ENCODE measurements around the gene GSTCD.
"Not testable (repeated sequence)": the region's sequence is repeated elsewhere in the genome, so short reads cannot be mapped to it uniquely, and the experiment has no call there.

The GSTCD gene

GRCh38 chr4:105840426-105841174, 132.0 kb downstream of the GSTCD start:
- H3K27ac ChIP-seq (ENCODE audit: low read depth, low read length) = no peak overlapping the region
- no peaks in the 10 kb centered on the region for H3K4me1 ChIP-seq (ENCODE audit: control insufficient read depth, insufficient read depth, low read length)
- no peaks in the 10 kb centered on the region for H3K9me3 ChIP-seq (ENCODE audit: control insufficient read depth, insufficient read depth, low read depth, low read length)
- no peaks in the 10 kb centered on the region for H3K27me3 ChIP-seq (ENCODE audit: control insufficient read depth, insufficient read depth, low read length)
- H3K4me3 ChIP-seq (ENCODE audit: low read depth, low read length) = no peak overlapping the region
- no peak overlapping the region for H3K9ac ChIP-seq (ENCODE audit: low read length)
- H3K36me3 ChIP-seq (ENCODE audit: control insufficient read depth, insufficient read depth, low read length) = peaks cover 24% of the 10 kb centered on the region

- H3K9me3 ChIP-seq (ENCODE audit: control insufficient read depth, insufficient read depth, low read depth, low read length) = no peaks in the 10 kb centered on the region
Observed at GRCh38 chr4:105843941-105844340, 135.4 kb downstream of the GSTCD start.

GRCh38 chr4:105845559-105845958, 137.0 kb downstream of the GSTCD start:
- Histone ChIP-seq H3K9ac (ENCODE audit: low read length) (no peak overlapping the region), H3K9me3 (ENCODE audit: control insufficient read depth, insufficient read depth, low read depth, low read length) (no peaks in the 10 kb centered on the region), H3K36me3 (ENCODE audit: control insufficient read depth, insufficient read depth, low read length) (peaks cover 19% of the 10 kb centered on the region), H3K4me3 (ENCODE audit: low read depth, low read length) (no peak overlapping the region), H3K27me3 (ENCODE audit: control insufficient read depth, insufficient read depth, low read length) (no peaks in the 10 kb centered on the region), H3K4me1 (ENCODE audit: control insufficient read depth, insufficient read depth, low read length) (no peaks in the 10 kb centered on the region), H3K27ac (ENCODE audit: low read depth, low read length) (no peak overlapping the region)

More at GRCh38 chr4:105843941-105844340, 135.4 kb downstream of the GSTCD start:
- Histone ChIP-seq H3K9ac (ENCODE audit: low read length) (no peak overlapping the region), H3K27me3 (ENCODE audit: control insufficient read depth, insufficient read depth, low read length) (no peaks in the 10 kb centered on the region), H3K4me3 (ENCODE audit: low read depth, low read length) (no peak overlapping the region), H3K4me1 (ENCODE audit: control insufficient read depth, insufficient read depth, low read length) (no peaks in the 10 kb centered on the region), H3K36me3 (ENCODE audit: control insufficient read depth, insufficient read depth, low read length) (peaks cover 17% of the 10 kb centered on the region), H3K27ac (ENCODE audit: low read depth, low read length) (no peak overlapping the region)

DNA sequence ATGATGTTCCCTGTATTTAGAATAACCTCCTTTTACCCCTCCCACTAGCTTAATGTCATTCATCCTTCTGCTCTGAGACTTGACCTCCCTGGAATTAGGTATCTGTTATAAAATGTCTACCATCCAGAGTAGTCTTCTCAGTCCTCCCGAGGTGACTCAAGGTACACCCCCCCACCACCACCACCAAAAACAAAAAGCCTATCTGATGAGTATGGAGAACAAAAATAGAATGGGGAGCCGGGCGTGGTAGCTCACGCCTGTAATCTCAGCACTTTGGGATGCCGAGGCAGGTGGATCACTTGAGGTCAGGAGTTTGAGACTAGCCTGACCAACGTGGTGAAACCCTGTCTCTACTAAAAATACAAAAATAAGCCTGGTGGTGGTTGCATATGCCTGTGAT, 139.8 kb downstream of the GSTCD start:
- not testable (repeated sequence) for H3K4me1 ChIP-seq (ENCODE audit: control insufficient read depth, insufficient read depth, low read length); H3K27me3 ChIP-seq (ENCODE audit: control insufficient read depth, insufficient read depth, low read length); H3K4me3 ChIP-seq (ENCODE audit: low read depth, low read length); H3K9me3 ChIP-seq (ENCODE audit: control insufficient read depth, insufficient read depth, low read depth, low read length); H3K27ac ChIP-seq (ENCODE audit: low read depth, low read length); H3K9ac ChIP-seq (ENCODE audit: low read length)
- peaks cover 10% of the 10 kb centered on the region for H3K36me3 ChIP-seq (ENCODE audit: control insufficient read depth, insufficient read depth, low read length)

- no peaks in the 10 kb centered on the region for H3K27me3 ChIP-seq (ENCODE audit: control insufficient read depth, insufficient read depth, low read length)
- H3K36me3 ChIP-seq (ENCODE audit: control insufficient read depth, insufficient read depth, low read length) = 0 out of 2 replicates have a peak, but pooled peaks cover 4% of the 10 kb centered on the region
- H3K9ac ChIP-seq (ENCODE audit: low read length) = no peak overlapping the region
- no peaks in the 10 kb centered on the region for H3K4me1 ChIP-seq (ENCODE audit: control insufficient read depth, insufficient read depth, low read length)
- no peak overlapping the region for H3K4me3 ChIP-seq (ENCODE audit: low read depth, low read length)
- no peaks in the 10 kb centered on the region for H3K9me3 ChIP-seq (ENCODE audit: control insufficient read depth, insufficient read depth, low read depth, low read length)
- no peak overlapping the region for H3K27ac ChIP-seq (ENCODE audit: low read depth, low read length)
Observed at GRCh38 chr4:105851196-105851595, 142.6 kb downstream of the GSTCD start.

GRCh38 chr4:105852230-105852629, 143.6 kb downstream of the GSTCD start:
- not testable (repeated sequence) for H3K9me3 ChIP-seq (ENCODE audit: control insufficient read depth, insufficient read depth, low read depth, low read length); H3K4me3 ChIP-seq (ENCODE audit: low read depth, low read length); H3K4me1 ChIP-seq (ENCODE audit: control insufficient read depth, insufficient read depth, low read length); H3K9ac ChIP-seq (ENCODE audit: low read length); H3K27ac ChIP-seq (ENCODE audit: low read depth, low read length); H3K36me3 ChIP-seq (ENCODE audit: control insufficient read depth, insufficient read depth, low read length); H3K27me3 ChIP-seq (ENCODE audit: control insufficient read depth, insufficient read depth, low read length)

DNA sequence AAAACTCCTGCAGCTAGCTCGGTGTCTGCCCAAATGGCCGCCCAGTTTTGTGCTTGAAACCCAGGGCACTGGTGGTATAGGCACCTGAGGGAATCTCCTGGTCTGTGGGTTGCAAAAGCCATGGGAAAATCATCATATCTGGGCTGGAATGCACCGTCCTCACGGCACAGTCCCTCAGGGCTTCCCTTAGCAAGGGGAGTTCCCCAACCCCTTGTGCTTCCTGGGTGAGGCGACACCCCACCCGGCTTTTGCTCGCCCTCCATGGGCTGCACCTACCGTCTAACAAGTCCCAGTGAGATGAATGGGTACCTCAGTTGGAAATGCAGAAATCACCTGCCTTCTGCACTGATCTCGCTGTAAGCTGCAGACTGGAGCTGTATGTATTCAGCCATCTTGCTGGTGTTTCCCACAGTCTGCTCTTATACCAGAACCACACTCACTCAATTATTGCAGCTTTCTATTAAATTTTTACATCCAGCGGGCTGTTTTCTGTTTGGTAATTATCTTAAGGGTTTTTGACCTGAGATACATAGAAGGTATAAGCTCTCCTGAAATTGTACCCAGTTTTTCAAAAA, 150.0 kb downstream of the GSTCD start:
- no peaks in the 10 kb centered on the region for H3K4me1 ChIP-seq (ENCODE audit: control insufficient read depth, insufficient read depth, low read length)
- no peaks in the 10 kb centered on the region for H3K36me3 ChIP-seq (ENCODE audit: control insufficient read depth, insufficient read depth, low read length)
- H3K9me3 ChIP-seq (ENCODE audit: control insufficient read depth, insufficient read depth, low read depth, low read length) = peaks cover 20% of the 10 kb centered on the region
- no peak overlapping the region for H3K9ac ChIP-seq (ENCODE audit: low read length)
- H3K27ac ChIP-seq (ENCODE audit: low read depth, low read length) = no peak overlapping the region
- no peak overlapping the region for H3K4me3 ChIP-seq (ENCODE audit: low read depth, low read length)
- no peaks in the 10 kb centered on the region for H3K27me3 ChIP-seq (ENCODE audit: control insufficient read depth, insufficient read depth, low read length)

- no peaks in the 10 kb centered on the region for H3K36me3 ChIP-seq (ENCODE audit: control insufficient read depth, insufficient read depth, low read length)
- peaks cover 20% of the 10 kb centered on the region for H3K9me3 ChIP-seq (ENCODE audit: control insufficient read depth, insufficient read depth, low read depth, low read length)
- H3K4me1 ChIP-seq (ENCODE audit: control insufficient read depth, insufficient read depth, low read length) = no peaks in the 10 kb centered on the region
- no peak overlapping the region for H3K4me3 ChIP-seq (ENCODE audit: low read depth, low read length)
- H3K9ac ChIP-seq (ENCODE audit: low read length) = no peak overlapping the region
- H3K27me3 ChIP-seq (ENCODE audit: control insufficient read depth, insufficient read depth, low read length) = no peaks in the 10 kb centered on the region
- H3K27ac ChIP-seq (ENCODE audit: low read depth, low read length) = no peak overlapping the region
Observed at GRCh38 chr4:105859233-105859632, 150.6 kb downstream of the GSTCD start.

- Histone ChIP-seq H3K27ac (ENCODE audit: low read depth, low read length) (no peak overlapping the region), H3K27me3 (ENCODE audit: control insufficient read depth, insufficient read depth, low read length) (no peaks in the 10 kb centered on the region), H3K36me3 (ENCODE audit: control insufficient read depth, insufficient read depth, low read length) (no peaks in the 10 kb centered on the region), H3K9me3 (ENCODE audit: control insufficient read depth, insufficient read depth, low read depth, low read length) (no peaks in the 10 kb centered on the region), H3K4me3 (ENCODE audit: low read depth, low read length) (no peak overlapping the region), H3K9ac (ENCODE audit: low read length) (no peak overlapping the region), H3K4me1 (ENCODE audit: control insufficient read depth, insufficient read depth, low read length) (peaks cover 11% of the 10 kb centered on the region; the same call in 1 of the 2 replicates)
Observed at GRCh38 chr4:105870963-105871362, 162.4 kb downstream of the GSTCD start.

GRCh38 chr4:105871997-105872396, 163.4 kb downstream of the GSTCD start:
- Histone ChIP-seq H3K9me3 (ENCODE audit: control insufficient read depth, insufficient read depth, low read depth, low read length) (no peaks in the 10 kb centered on the region), H3K27ac (ENCODE audit: low read depth, low read length) (no peak overlapping the region), H3K36me3 (ENCODE audit: control insufficient read depth, insufficient read depth, low read length) (no peaks in the 10 kb centered on the region), H3K27me3 (ENCODE audit: control insufficient read depth, insufficient read depth, low read length) (no peaks in the 10 kb centered on the region), H3K4me3 (ENCODE audit: low read depth, low read length) (no peak overlapping the region), H3K9ac (ENCODE audit: low read length) (no peak overlapping the region), H3K4me1 (ENCODE audit: control insufficient read depth, insufficient read depth, low read length) (peaks cover 11% of the 10 kb centered on the region; the same call in 1 of the 2 replicates)

- Histone ChIP-seq H3K27ac (ENCODE audit: low read depth, low read length) (no peak overlapping the region), H3K4me1 (ENCODE audit: control insufficient read depth, insufficient read depth, low read length) (peaks cover 11% of the 10 kb centered on the region; the same call in 1 of the 2 replicates), H3K9ac (ENCODE audit: low read length) (no peak overlapping the region), H3K4me3 (ENCODE audit: low read depth, low read length) (no peak overlapping the region), H3K36me3 (ENCODE audit: control insufficient read depth, insufficient read depth, low read length) (no peaks in the 10 kb centered on the region), H3K27me3 (ENCODE audit: control insufficient read depth, insufficient read depth, low read length) (no peaks in the 10 kb centered on the region), H3K9me3 (ENCODE audit: control insufficient read depth, insufficient read depth, low read depth, low read length) (peaks cover 5% of the 10 kb centered on the region; the same call in 1 of the 2 replicates)
Observed at GRCh38 chr4:105875233-105875632, 166.6 kb downstream of the GSTCD start.

All from HUES6 (cell line).